NCI-H82 treated with DMSO at 0.1 percent for 48 hours (cell line): ENCODE results near the gene ZNF197.
A peak's percentile ranks its signal among the peaks of the same experiment; 100 is the strongest.
"Not testable (repeated sequence)": the region's sequence is repeated elsewhere in the genome, so short reads cannot be mapped to it uniquely, and the experiment has no call there.

ENCODE experiments used
- DNase-seq: peaks from one replicate; lab custom pipeline; 2025; ENCODE audit not compliant: unreplicated experiment; lab: John Stamatoyannopoulos, UW

The ZNF197 gene

GRCh38 chr3:44661189-44661588 is 36.4 kb downstream of the ZNF197 start:
- DNase-seq, result no peak

- DNase-seq, result no peak
Measured at GRCh38 chr3:44665173-44665572, 40.3 kb downstream of the ZNF197 start.

- DNase-seq, result no peak
Measured at GRCh38 chr3:44666346-44666745, 41.5 kb downstream of the ZNF197 start.

- DNase-seq, result no peak
Measured at GRCh38 chr3:44669760-44670159, 44.9 kb downstream of the ZNF197 start.

GRCh38 chr3:44673466-44673865 is 48.6 kb downstream of the ZNF197 start:
- DNase-seq, result not testable (repeated sequence)

GRCh38 chr3:44674211-44674610 is 49.4 kb downstream of the ZNF197 start:
- no peak for DNase-seq

GRCh38 chr3:44678480-44679116 is 53.8 kb downstream of the ZNF197 start:
- DNase-seq, result no peak

GRCh38 chr3:44680921-44681455 is 56.2 kb downstream of the ZNF197 start:
- no peak for DNase-seq

GRCh38 chr3:44682182-44682896 is 57.5 kb downstream of the ZNF197 start:
- no peak for DNase-seq

GRCh38 chr3:44685128-44685800 is 60.4 kb downstream of the ZNF197 start:
- DNase-seq, result peak; percentile 5

GRCh38 chr3:44687898-44688297 is 63.1 kb downstream of the ZNF197 start:
- no peak for DNase-seq
